D721Med (cell line): Measurements from ENCODE around the gene ESPN.

Experiments used
- DNase-seq: peaks from one replicate; pipeline ENCODE4 v3.0.0; 2011; ENCODE audit warnings: low spot score; ENCODE audit not compliant: insufficient read length
- FAIRE-seq: peaks from 2 replicates; lab custom pipeline; 2011; peaks lifted over from hg19 to GRCh38; lab: Jason Lieb, UNC
- CTCF ChIP-seq: IDR thresholded peaks from 2 replicates; pipeline ENCODE4 v1.5.1; 2012; ENCODE audit warnings: mild to moderate bottlenecking, control low read depth; ENCODE audit not compliant: insufficient read depth; ENCODE audit errors: missing control alignments

Gene ESPN

GRCh38 chr1:6501279-6501813 is 76.8 kb downstream of the ESPN start:
- FAIRE-seq: no peak
- no peak for TF ChIP-seq CTCF
- DNase-seq: no peak

GRCh38 chr1:6502000-6502891 is 77.7 kb downstream of the ESPN start:
- DNase-seq: no peak
- no peak for FAIRE-seq
- TF ChIP-seq CTCF: no peak

- TF ChIP-seq CTCF: no peak
- DNase-seq: no peak
- no peak for FAIRE-seq
These were observed 79.5 kb downstream of the ESPN start for GRCh38 chr1:6503884-6504602.

GRCh38 chr1:6504887-6505286 is 80.3 kb downstream of the ESPN start:
- FAIRE-seq: no peak
- no peak for DNase-seq

GRCh38 chr1:6505367-6506209 is 81.0 kb downstream of the ESPN start:
- no peak for TF ChIP-seq CTCF
- no peak for FAIRE-seq
- no peak for DNase-seq

More at GRCh38 chr1:6504887-6505286, 80.3 kb downstream of the ESPN start:
- TF ChIP-seq CTCF: no peak

- DNase-seq (no peak), FAIRE-seq (no peak)
- no peak for TF ChIP-seq CTCF
These were observed 81.8 kb downstream of the ESPN start for GRCh38 chr1:6506210-6507036.
